GM21423 (cell line): Measurements from ENCODE around the gene NUP210.

Experiments
- ATAC-seq: cut with Tn5 transposase; IDR thresholded peaks from one replicate; pipeline ENCODE4 v1.9.1; 2021; ENCODE audit warnings: mild to moderate bottlenecking, moderate library complexity; ENCODE audit not compliant: unreplicated experiment

The NUP210 gene

DNA sequence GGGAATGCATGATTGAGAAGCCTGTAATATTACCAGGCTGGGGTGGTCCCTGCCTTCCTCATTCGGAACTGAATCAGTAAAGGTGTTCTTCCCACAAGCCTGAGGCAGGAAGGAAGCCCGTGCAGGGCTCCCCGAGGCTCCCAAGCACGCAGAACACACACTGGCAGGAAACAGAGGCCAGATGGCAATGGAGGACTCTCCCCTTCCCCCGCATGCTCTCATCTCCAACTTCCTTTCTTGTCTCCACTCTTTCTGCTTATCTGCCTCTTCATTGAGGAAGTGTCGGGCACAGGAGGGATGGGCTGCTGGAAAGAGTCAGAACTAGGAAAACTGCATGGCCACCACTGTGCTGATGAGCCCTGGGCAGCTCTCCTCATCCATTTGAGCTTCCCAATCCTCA lies 123.5 kb downstream of the NUP210 start:
- no peak for ATAC-seq

GRCh38 chr3:13294442-13295351 lies 125.4 kb downstream of the NUP210 start:
- ATAC-seq = no peak

- ATAC-seq = no peak
Measured at GRCh38 chr3:13292375-13292774, 127.7 kb downstream of the NUP210 start.

DNA sequence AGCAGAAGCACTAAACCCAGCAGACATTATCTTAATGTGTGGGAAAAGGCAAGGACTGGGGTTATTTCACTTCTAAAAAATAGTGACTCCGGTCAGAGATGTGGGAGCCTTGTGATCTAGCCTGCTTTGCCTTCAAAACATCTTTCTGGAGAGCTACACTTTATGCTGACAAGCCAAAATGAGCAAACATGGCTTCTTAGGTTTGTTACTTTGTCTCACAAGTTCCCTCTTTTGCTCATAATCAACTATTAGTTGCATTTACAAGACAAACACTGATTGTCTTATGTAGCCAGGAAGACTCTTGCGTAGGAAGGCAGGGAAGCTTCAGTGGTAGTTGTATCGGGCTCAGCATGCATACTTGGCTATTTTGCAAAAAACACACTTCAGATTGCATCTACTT lies 129.2 kb downstream of the NUP210 start:
- no peak for ATAC-seq

GRCh38 chr3:13289771-13290285 lies 130.3 kb downstream of the NUP210 start:
- ATAC-seq = no peak

- ATAC-seq = no peak
Measured at GRCh38 chr3:13288732-13289718, 131.1 kb downstream of the NUP210 start.

GRCh38 chr3:13287833-13288232 lies 132.3 kb downstream of the NUP210 start:
- ATAC-seq = no peak

DNA sequence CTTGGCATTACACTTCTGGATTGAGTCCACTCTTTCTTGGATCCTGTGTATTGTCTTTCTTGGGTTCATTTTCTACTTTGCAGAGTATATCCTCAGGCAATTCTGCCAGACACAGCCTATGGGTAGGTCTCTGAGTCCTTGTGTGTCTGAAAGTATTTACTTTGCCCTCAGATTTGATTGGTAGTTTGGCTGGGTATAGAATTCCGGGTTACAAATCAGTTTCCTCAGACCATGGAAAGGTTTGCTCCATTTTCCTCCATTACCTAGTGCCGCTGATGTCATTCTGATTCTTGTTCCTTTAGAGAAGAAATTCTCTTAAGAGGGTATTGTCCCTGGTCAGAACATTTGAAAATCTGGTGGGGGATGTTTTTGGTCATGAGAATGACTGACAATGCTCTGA lies 133.2 kb downstream of the NUP210 start:
- no peak for ATAC-seq

GRCh38 chr3:13285007-13285567 lies 135.0 kb downstream of the NUP210 start:
- no peak for ATAC-seq

DNA sequence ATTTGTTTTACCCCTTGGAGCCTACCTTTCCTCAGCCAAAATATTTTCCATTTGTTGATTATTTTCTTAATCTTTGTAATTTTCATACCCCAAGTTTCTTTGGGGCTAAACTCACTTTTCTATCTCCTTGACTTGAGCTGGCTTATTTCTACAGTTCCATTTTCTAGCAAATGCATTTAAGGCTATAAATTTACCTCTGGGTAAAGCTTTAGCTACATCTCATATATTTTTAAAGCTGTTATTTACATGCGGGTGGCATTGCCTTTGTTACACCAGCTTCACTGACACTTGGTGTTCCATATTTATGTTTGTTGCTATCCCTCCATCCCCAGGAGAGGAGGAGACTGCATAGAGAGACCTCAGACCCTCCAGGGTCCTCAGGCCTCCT lies 136.3 kb downstream of the NUP210 start:
- no peak for ATAC-seq

GRCh38 chr3:13282986-13283876 lies 136.9 kb downstream of the NUP210 start:
- ATAC-seq = no peak

- no peak for ATAC-seq
Measured at GRCh38 chr3:13282358-13282985, 137.7 kb downstream of the NUP210 start.

- no peak for ATAC-seq
Measured at GRCh38 chr3:13281507-13282357, 138.4 kb downstream of the NUP210 start.

GRCh38 chr3:13280811-13281506 lies 139.2 kb downstream of the NUP210 start:
- ATAC-seq = no peak

- no peak for ATAC-seq
Measured at GRCh38 chr3:13280122-13280790, 139.9 kb downstream of the NUP210 start.

DNA sequence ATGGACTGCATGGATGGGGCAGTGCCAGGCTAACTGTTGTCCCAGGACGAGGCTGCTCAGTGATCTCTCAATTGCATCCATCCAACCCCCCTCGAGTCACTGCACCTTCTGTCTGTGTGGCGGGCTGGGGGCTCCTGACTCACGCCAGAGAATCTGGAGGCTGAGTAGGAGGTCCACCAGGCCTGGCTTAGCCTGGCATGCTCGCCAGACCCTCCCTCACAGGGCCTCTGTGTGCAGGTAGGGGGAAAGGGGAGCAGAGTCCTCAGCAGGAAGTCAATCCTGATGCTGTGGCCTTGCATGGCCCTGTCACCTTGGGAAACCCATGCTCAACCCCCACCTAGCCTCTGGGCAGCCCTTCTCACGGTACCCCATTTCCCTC lies 140.6 kb downstream of the NUP210 start:
- no peak for ATAC-seq

- no peak for ATAC-seq
Measured at GRCh38 chr3:13278783-13279531, 141.2 kb downstream of the NUP210 start.
